Small intestine (tissue), 7 donors: Measurements from ENCODE around the gene KRTAP10-2. TPM values are rescaled to one million over a fixed set of nuclear protein-coding genes. Genes with fewer than 3 reads are reported as not detected.

Experiments used
- DNase-seq, 2 donors: peaks; one replicate each; pipeline versions ENCODE4 v3.0.0 to v3.0.0-alpha.2; 2013
- FAIRE-seq: peaks from 2 replicates; lab custom pipeline; 2012; peaks lifted over from hg19 to GRCh38; lab: Jason Lieb, UNC
- H3K27ac ChIP-seq, 3 donors: one replicate each; pipeline ENCODE4 v1.5.1; 2013; ENCODE audit warnings: low read length in 2 of 3, mild to moderate bottlenecking in 2 of 3, control low read depth in 1 of 3, inconsistent platforms in 1 of 3, low read depth in 1 of 3, moderate library complexity in 1 of 3
- H3K27me3 ChIP-seq, 3 donors: one replicate each; pipeline ENCODE4 v1.6.1; 2013; ENCODE audit warnings: low read length in 3 of 3, inconsistent platforms in 1 of 3; ENCODE audit not compliant: control insufficient read depth in 3 of 3, insufficient read depth in 3 of 3
- H3K36me3 ChIP-seq, 3 donors: one replicate each; pipeline ENCODE4 v1.6.1; 2013; ENCODE audit warnings: low read length in 3 of 3, inconsistent platforms in 1 of 3, low read depth in 1 of 3, mild to moderate bottlenecking in 1 of 3, moderate library complexity in 1 of 3; ENCODE audit not compliant: control insufficient read depth in 3 of 3, insufficient read depth in 2 of 3
- H3K4me1 ChIP-seq, 3 donors: one replicate each; pipeline ENCODE4 v1.6.1; 2013; ENCODE audit warnings: low read length in 2 of 3, inconsistent platforms in 1 of 3, low read depth in 1 of 3, mild to moderate bottlenecking in 1 of 3, moderate library complexity in 1 of 3; ENCODE audit not compliant: control insufficient read depth in 3 of 3, insufficient read depth in 2 of 3
- H3K4me3 ChIP-seq, 3 donors: one replicate each; pipeline ENCODE4 v1.5.1; 2013; ENCODE audit warnings: low read length in 3 of 3, control low read depth in 1 of 3, inconsistent platforms in 1 of 3, low read depth in 1 of 3, mild to moderate bottlenecking in 1 of 3, moderate library complexity in 1 of 3
- H3K9me3 ChIP-seq, 2 donors: one replicate each; pipeline ENCODE4 v1.6.1; 2013; ENCODE audit warnings: low read depth in 1 of 2, low read length in 1 of 2; ENCODE audit not compliant: control insufficient read depth in 2 of 2, insufficient read depth in 1 of 2
- WGBS, 3 donors: extraction: QIAGEN DNeasy Blood & Tissue Kit; methylation state at CpG; one replicate each; pipeline ENCODE4 v1.1.7; 2013; 5-methylcytosine and 5-hydroxymethylcytosine counted together
- polyA plus RNA-seq, 4 donors: library from polyadenylated mRNA; stranded (reverse) in 3 of 4; unstranded in 1 of 4; fragments of 200-250 nt in 3 of 4; fragments of 120-200 nt in 1 of 4; gene quantifications; one replicate each; pipeline versions ENCODE4 v1.2.1 to v1.2.3, GENCODE V29; 2013
- donor health status: healthy with polysubstance abuse.
- donor health status: control.
- donor health status: control.
- donor health status: Bipolar disorder and iron deficiency.
- donor health status: healthy.

KRTAP10-2 gene
- polyA plus RNA-seq, 4 donors: not detected

- H3K27ac ChIP-seq: no peak overlapping the region
- FAIRE-seq: no peak
- no peaks in the 10 kb centered on the region for H3K36me3 ChIP-seq
- H3K27me3 ChIP-seq: no peaks in the 10 kb centered on the region
- no peak for DNase-seq
- no peak overlapping the region for H3K4me3 ChIP-seq
- H3K9me3 ChIP-seq: peaks cover 0 to 7% of the 10 kb centered on the region in 2 donors
- 84 to 89% (median 84%) methylated on average over 1 of the region's 1 CpG for WGBS, 3 donors
- no peaks in the 10 kb centered on the region for H3K4me1 ChIP-seq
Observed at GRCh38 chr21:44542716-44543115, 8.6 kb downstream of the KRTAP10-2 start.

DNA sequence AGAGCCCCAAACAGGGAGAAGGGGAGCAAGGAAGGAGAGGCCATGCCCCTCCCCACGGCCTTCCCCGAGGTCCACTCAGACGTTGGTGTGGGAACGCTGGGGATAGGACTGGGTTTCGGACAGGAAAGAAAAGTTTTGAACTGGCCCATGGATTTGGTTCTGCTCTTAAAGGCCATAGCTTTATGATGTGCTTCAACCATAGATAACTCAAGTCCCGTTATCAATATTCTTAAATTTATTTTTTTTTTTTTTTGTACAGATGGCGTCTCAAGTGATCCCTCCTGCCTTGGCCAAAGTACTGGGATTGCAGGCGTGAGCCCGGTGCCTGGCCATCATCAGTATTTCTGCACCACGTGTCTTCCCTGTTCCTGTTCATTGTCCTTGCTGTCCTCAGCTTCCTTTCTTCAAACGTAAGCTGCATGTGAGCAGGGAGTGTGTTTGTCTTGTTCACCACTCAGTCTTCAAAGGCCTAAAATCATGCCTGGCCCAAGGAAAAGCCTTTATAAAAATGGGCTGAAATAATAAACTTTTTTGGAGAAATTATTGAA is 10.5 kb downstream of the KRTAP10-2 start:
- FAIRE-seq (no peak), DNase-seq (no peak)
- Histone ChIP-seq H3K27me3 (no peaks in the 10 kb centered on the region), H3K4me1 (no peaks in the 10 kb centered on the region), H3K36me3 (no peaks in the 10 kb centered on the region), H3K4me3 (no peak overlapping the region), H3K9me3 (peaks cover 0 to 4% of the 10 kb centered on the region in 2 donors), H3K27ac (no peak overlapping the region)
- WGBS, 3 donors: 78 to 86% (median 79%) methylated on average over 11 of the region's 11 CpGs

DNA sequence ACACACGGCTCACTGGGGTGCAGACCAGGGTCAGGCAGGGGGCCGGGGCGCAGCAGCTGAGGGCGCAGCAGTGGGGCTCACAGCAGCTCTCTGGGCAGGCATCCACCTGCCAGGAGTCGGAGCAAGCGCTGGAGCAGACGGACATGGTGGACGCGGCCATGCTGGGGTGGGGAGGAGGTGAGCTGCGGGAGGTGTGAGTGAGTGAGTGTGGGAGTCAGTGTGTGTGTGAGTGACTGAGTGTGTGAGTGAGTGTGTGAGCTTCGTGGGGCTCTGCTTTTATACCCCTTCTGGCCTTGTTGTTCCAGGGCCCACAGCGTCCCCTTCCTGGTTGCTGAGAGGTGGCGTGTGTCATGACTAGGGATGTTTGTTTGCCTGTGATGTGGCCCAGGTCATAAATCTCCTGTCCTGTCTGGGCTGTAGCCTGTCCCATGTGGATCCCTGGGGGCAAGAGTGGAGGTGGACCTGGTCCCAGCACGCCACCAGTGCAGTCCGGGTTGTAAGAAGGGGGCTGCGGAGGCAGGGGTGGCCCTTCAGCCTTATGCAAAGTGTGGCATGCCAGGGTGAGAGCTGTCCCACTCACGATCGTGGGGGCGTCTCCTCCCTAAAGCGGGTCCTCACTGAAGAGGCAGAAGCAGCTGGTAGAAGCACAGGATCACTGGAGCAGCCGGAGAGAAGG is 11.2 kb downstream of the KRTAP10-2 start, which contains the start of gene KRTAP10-1:
Gene KRTAP10-1 (minus strand): TSS at position 205 of the 676 bp plus-strand sequence. CDS start 45 bp downstream, at position 160.
- no peaks in the 10 kb centered on the region for H3K4me1 ChIP-seq
- DNase-seq: no peak
- H3K9me3 ChIP-seq: peaks cover 0 to 4% of the 10 kb centered on the region in 2 donors
- no peak for FAIRE-seq
- 68 to 70% (median 70%) methylated on average over 20 to 21 of the region's 21 CpGs for WGBS, 3 donors
- no peak within 1 kb of the TSS for H3K4me3 ChIP-seq
- no peak within 1 kb of the TSS for H3K27ac ChIP-seq
- no peaks in the 10 kb centered on the region for H3K27me3 ChIP-seq
- H3K36me3 ChIP-seq: no peaks in the 10 kb centered on the region

DNA sequence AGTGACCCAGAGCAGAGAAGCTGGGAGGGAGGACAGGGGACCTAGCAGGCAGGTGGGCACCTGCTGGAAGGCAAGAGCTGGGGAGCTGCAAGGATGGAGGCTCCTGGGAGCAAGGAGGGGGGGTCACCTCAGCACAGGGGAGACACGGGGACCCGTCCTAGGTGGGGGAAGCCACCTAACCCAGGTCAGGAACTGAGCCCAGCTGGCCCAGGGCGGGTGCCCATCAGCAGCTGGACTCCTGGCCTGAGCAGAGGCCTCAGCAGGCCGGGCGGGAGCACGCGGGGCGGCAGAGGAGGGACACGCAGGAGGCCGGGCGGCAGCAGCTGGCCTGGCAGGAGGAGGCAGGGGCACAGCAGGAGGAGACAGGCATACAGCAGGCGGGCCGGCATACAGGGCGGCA is 12.3 kb downstream of the KRTAP10-2 start:
- H3K36me3 ChIP-seq: no peaks in the 10 kb centered on the region
- DNase-seq (no peak), FAIRE-seq (no peak)
- 44 to 67% (median 55%) methylated on average over 14 of the region's 14 CpGs for WGBS, 3 donors
- peaks cover 0 to 4% of the 10 kb centered on the region in 2 donors for H3K9me3 ChIP-seq
- H3K27ac ChIP-seq: no peak overlapping the region
- H3K27me3 ChIP-seq: no peaks in the 10 kb centered on the region
- no peak overlapping the region for H3K4me3 ChIP-seq
- no peaks in the 10 kb centered on the region for H3K4me1 ChIP-seq

GRCh38 chr21:44537930-44538911 is 13.1 kb downstream of the KRTAP10-2 start:
- peaks cover 0 to 4% of the 10 kb centered on the region in 2 donors for H3K9me3 ChIP-seq
- no peak for DNase-seq
- no peak for FAIRE-seq
- no peak overlapping the region for H3K27ac ChIP-seq
- no peaks in the 10 kb centered on the region for H3K36me3 ChIP-seq
- no peaks in the 10 kb centered on the region for H3K4me1 ChIP-seq
- no peaks in the 10 kb centered on the region for H3K27me3 ChIP-seq
- 89 to 91% (median 89%) methylated on average over 30 to 33 of the region's 33 CpGs for WGBS, 3 donors
- H3K4me3 ChIP-seq: no peak overlapping the region

GRCh38 chr21:44535963-44536362 is 15.3 kb downstream of the KRTAP10-2 start:
- Histone ChIP-seq H3K4me3 (no peak overlapping the region), H3K27ac (no peak overlapping the region), H3K27me3 (no peaks in the 10 kb centered on the region), H3K4me1 (no peaks in the 10 kb centered on the region), H3K9me3 (no peaks in the 10 kb centered on the region), H3K36me3 (no peaks in the 10 kb centered on the region)
- FAIRE-seq (no peak), DNase-seq (no peak)
- WGBS, 3 donors: 56 to 67% (median 56%) methylated on average over 7 of the region's 7 CpGs

GRCh38 chr21:44534688-44535087 is 16.6 kb downstream of the KRTAP10-2 start:
- H3K4me3 ChIP-seq: no peak overlapping the region
- no peaks in the 10 kb centered on the region for H3K9me3 ChIP-seq
- 91 to 95% (median 91%) methylated on average over 6 of the region's 6 CpGs for WGBS, 3 donors
- no peaks in the 10 kb centered on the region for H3K4me1 ChIP-seq
- FAIRE-seq (no peak), DNase-seq (no peak)
- H3K27me3 ChIP-seq: no peaks in the 10 kb centered on the region
- no peaks in the 10 kb centered on the region for H3K36me3 ChIP-seq
- no peak overlapping the region for H3K27ac ChIP-seq

DNA sequence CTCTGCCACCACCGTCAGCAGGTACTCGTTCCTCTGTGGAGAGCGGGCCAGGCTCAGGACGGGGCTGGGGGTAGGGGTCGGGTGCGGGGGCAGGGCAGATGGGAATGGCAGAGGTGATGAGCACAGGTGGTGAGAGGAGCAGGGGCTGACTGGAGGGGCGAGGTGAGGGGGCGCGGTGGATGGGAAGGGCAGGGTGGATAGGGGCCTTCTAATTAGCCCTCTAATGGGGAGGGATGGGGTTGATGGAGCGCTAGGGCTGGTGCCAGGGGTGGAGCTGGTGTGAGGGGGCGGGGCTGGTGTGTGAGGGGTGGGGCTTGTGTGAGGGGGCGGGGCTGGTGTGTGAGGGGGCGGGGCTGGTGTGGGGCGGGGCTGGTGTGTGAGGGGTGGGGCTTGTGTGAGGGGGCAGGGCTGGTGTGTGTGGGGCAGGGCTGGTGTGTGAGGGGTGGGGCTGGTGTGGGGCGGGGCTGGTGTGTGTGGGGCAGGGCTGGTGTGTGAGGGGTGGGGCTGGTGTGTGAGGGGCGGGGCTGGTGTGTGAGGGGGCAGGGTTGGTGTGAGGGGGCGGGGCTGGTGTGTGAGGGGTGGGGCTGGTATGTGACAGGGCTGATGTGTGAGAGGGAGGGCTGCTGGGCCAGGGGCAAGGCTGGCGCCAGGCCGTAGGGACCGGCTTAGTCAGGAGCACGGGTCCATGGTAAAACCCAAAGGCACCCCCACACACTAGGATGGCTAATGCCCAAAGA is 17.2 kb downstream of the KRTAP10-2 start:
- Histone ChIP-seq H3K27ac (no peak overlapping the region), H3K4me1 (no peaks in the 10 kb centered on the region), H3K4me3 (no peak overlapping the region), H3K36me3 (no peaks in the 10 kb centered on the region), H3K27me3 (no peaks in the 10 kb centered on the region), H3K9me3 (no peaks in the 10 kb centered on the region)
- DNase-seq (no peak), FAIRE-seq (no peak)
- WGBS, 3 donors: 87 to 90% (median 89%) methylated on average over 15 to 21 of the region's 21 CpGs
